Epidermal melanocyte (primary cell): Measurements from ENCODE around the gene LAMC2.
A peak's percentile ranks its signal among the peaks of the same experiment; 100 is the strongest.
"Not testable (repeated sequence)": the region's sequence is repeated elsewhere in the genome, so short reads cannot be mapped to it uniquely, and the experiment has no call there.

Experiments used
- DNase-seq: peaks from one replicate; pipeline ENCODE4 v3.0.0; 2011; ENCODE audit warnings: low spot score; ENCODE audit not compliant: insufficient read length

LAMC2 gene

GRCh38 chr1:183262628-183263200 lies 76.7 kb downstream of the LAMC2 start:
- DNase-seq: no peak

GRCh38 chr1:183263886-183264602 lies 78.0 kb downstream of the LAMC2 start:
- DNase-seq: no peak

- no peak for DNase-seq
Measured at GRCh38 chr1:183267646-183268431, 81.8 kb downstream of the LAMC2 start.

GRCh38 chr1:183270541-183271141 lies 84.6 kb downstream of the LAMC2 start:
- peak; percentile 82 for DNase-seq

GRCh38 chr1:183272390-183272848 lies 86.4 kb downstream of the LAMC2 start:
- DNase-seq: peak; percentile 30

- DNase-seq: no peak
Measured at GRCh38 chr1:183273300-183273699, 87.2 kb downstream of the LAMC2 start.

- not testable (repeated sequence) for DNase-seq
Measured at GRCh38 chr1:183273984-183274383, 87.9 kb downstream of the LAMC2 start.

GRCh38 chr1:183274836-183275235 lies 88.8 kb downstream of the LAMC2 start:
- DNase-seq: no peak

- no peak for DNase-seq
Measured at GRCh38 chr1:183275322-183275721, 89.3 kb downstream of the LAMC2 start.

GRCh38 chr1:183276386-183277080 lies 90.5 kb downstream of the LAMC2 start:
- no peak for DNase-seq

- DNase-seq: no peak
Measured at GRCh38 chr1:183277821-183278738, 92.0 kb downstream of the LAMC2 start.

GRCh38 chr1:183278739-183279591 lies 92.9 kb downstream of the LAMC2 start:
- DNase-seq: no peak

- no peak for DNase-seq
Measured at GRCh38 chr1:183279835-183280234, 93.8 kb downstream of the LAMC2 start.

GRCh38 chr1:183281039-183281438 lies 95.0 kb downstream of the LAMC2 start:
- no peak for DNase-seq

- peak; percentile 86 for DNase-seq
Measured at GRCh38 chr1:183281553-183282091, 95.6 kb downstream of the LAMC2 start.

GRCh38 chr1:183282101-183282855 lies 96.2 kb downstream of the LAMC2 start:
- no peak for DNase-seq

- DNase-seq: no peak
Measured at GRCh38 chr1:183283286-183283685, 97.2 kb downstream of the LAMC2 start.

GRCh38 chr1:183284086-183284485 lies 98.0 kb downstream of the LAMC2 start:
- DNase-seq: no peak
